ENCODE results near the gene LBH.

LBH gene

GRCh38 chr2:30276455-30276911, 45.1 kb downstream of the LBH start:
- Mint-ChIP-seq H3K9me3 (no peaks in the 10 kb centered on the region), H3K36me3 (ENCODE audit: low read depth) (no peaks in the 10 kb centered on the region), H3K4me1 (peaks cover 11% of the 10 kb centered on the region), H3K27ac (no peak overlapping the region), H3K27me3 (ENCODE audit: low read depth) (no peaks in the 10 kb centered on the region), H3K4me3 (no peak overlapping the region)
- TF ChIP-seq, protein P1, sequence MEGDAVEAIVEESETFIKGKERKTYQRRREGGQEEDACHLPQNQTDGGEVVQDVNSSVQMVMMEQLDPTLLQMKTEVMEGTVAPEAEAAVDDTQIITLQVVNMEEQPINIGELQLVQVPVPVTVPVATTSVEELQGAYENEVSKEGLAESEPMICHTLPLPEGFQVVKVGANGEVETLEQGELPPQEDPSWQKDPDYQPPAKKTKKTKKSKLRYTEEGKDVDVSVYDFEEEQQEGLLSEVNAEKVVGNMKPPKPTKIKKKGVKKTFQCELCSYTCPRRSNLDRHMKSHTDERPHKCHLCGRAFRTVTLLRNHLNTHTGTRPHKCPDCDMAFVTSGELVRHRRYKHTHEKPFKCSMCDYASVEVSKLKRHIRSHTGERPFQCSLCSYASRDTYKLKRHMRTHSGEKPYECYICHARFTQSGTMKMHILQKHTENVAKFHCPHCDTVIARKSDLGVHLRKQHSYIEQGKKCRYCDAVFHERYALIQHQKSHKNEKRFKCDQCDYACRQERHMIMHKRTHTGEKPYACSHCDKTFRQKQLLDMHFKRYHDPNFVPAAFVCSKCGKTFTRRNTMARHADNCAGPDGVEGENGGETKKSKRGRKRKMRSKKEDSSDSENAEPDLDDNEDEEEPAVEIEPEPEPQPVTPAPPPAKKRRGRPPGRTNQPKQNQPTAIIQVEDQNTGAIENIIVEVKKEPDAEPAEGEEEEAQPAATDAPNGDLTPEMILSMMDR (IDR thresholded peaks at IDR 0.05; ENCODE audit: unreplicated experiment in 3 of 3), result no peak

GRCh38 chr2:30277582-30277981, 46.2 kb downstream of the LBH start:
- Mint-ChIP-seq H3K9me3 (no peaks in the 10 kb centered on the region), H3K27ac (no peak overlapping the region), H3K4me1 (peaks cover 11% of the 10 kb centered on the region), H3K27me3 (ENCODE audit: low read depth) (no peaks in the 10 kb centered on the region), H3K4me3 (no peak overlapping the region), H3K36me3 (ENCODE audit: low read depth) (no peaks in the 10 kb centered on the region)
- TF ChIP-seq, protein P1 (IDR thresholded peaks at IDR 0.05; ENCODE audit: unreplicated experiment in 3 of 3), result no peak

GRCh38 chr2:30278419-30278818, 47.1 kb downstream of the LBH start:
- no peaks in the 10 kb centered on the region for H3K36me3 Mint-ChIP-seq (ENCODE audit: low read depth)
- TF ChIP-seq, protein P1 (IDR thresholded peaks at IDR 0.05; ENCODE audit: unreplicated experiment in 3 of 3), result no peak
- H3K4me3 Mint-ChIP-seq, result no peak overlapping the region
- peaks cover 8% of the 10 kb centered on the region for H3K4me1 Mint-ChIP-seq
- H3K9me3 Mint-ChIP-seq, result no peaks in the 10 kb centered on the region
- H3K27ac Mint-ChIP-seq, result no peak overlapping the region
- no peaks in the 10 kb centered on the region for H3K27me3 Mint-ChIP-seq (ENCODE audit: low read depth)

GRCh38 chr2:30280596-30281434, 49.5 kb downstream of the LBH start:
- no peaks in the 10 kb centered on the region for H3K27me3 Mint-ChIP-seq (ENCODE audit: low read depth)
- H3K4me3 Mint-ChIP-seq, result no peak overlapping the region
- TF ChIP-seq, protein P1 (IDR thresholded peaks at IDR 0.05; ENCODE audit: unreplicated experiment in 3 of 3), result no peak
- H3K36me3 Mint-ChIP-seq (ENCODE audit: low read depth), result no peaks in the 10 kb centered on the region
- peak overlapping the region in 1 of 3 experiments; percentile 6 for H3K27ac Mint-ChIP-seq
- H3K4me1 Mint-ChIP-seq, result peaks cover 6% of the 10 kb centered on the region
- no peaks in the 10 kb centered on the region for H3K9me3 Mint-ChIP-seq

- Mint-ChIP-seq H3K36me3 (ENCODE audit: low read depth) (no peaks in the 10 kb centered on the region), H3K27me3 (ENCODE audit: low read depth) (no peaks in the 10 kb centered on the region), H3K4me1 (peaks cover 10% of the 10 kb centered on the region), H3K4me3 (no peak overlapping the region), H3K27ac (no peak overlapping the region), H3K9me3 (no peaks in the 10 kb centered on the region)
- TF ChIP-seq, protein P1 (IDR thresholded peaks at IDR 0.05; ENCODE audit: unreplicated experiment in 3 of 3), result no peak
Observed at GRCh38 chr2:30282081-30282480, 50.7 kb downstream of the LBH start.

GRCh38 chr2:30282721-30283120, 51.4 kb downstream of the LBH start:
- H3K36me3 Mint-ChIP-seq (ENCODE audit: low read depth), result no peaks in the 10 kb centered on the region
- H3K4me1 Mint-ChIP-seq, result peaks cover 16% of the 10 kb centered on the region
- no peaks in the 10 kb centered on the region for H3K9me3 Mint-ChIP-seq
- H3K27me3 Mint-ChIP-seq (ENCODE audit: low read depth), result no peaks in the 10 kb centered on the region
- TF ChIP-seq, protein P1 (IDR thresholded peaks at IDR 0.05; ENCODE audit: unreplicated experiment in 3 of 3), result no peak
- H3K4me3 Mint-ChIP-seq, result no peak overlapping the region
- H3K27ac Mint-ChIP-seq, result no peak overlapping the region

All from nephron (organoid).